Hematopoietic multipotent progenitor cell treated with erythropoietin and hydrocortisone succinate and interleukin-3 and kit ligand, for 15 days (in vitro differentiated cells): ENCODE data around the gene EPB41L2.

ENCODE experiments used
- DNase-seq: peaks from one replicate; pipeline ENCODE4 v3.0.0-alpha.2; 2015; ENCODE audit warnings: low spot score

EPB41L2 gene

GRCh38 chr6:131061751-131062119, 1.3 kb downstream of the EPB41L2 start:
- DNase-seq, result no peak

- DNase-seq, result no peak
These were observed 1.8 kb downstream of the EPB41L2 start for GRCh38 chr6:131061041-131061750.

DNA sequence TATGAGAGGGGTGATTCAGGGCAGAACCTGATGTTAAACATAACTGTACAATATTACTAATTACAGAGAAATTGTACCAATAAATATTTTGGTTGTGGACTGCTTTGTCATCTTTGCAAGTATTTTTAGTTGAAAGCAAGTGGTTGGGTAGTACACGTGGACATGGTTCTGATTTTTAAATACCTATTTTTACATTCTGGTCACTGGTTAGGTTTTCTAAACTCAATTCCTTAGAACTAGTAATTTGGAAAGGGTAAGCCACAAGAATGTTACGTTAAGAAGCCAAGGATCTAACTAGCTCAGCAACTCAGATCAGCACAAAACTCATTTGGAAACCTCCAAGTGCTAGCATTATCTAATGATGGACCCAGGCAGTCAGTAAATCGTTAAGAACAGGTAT, 2.7 kb downstream of the EPB41L2 start:
- no peak for DNase-seq

DNA sequence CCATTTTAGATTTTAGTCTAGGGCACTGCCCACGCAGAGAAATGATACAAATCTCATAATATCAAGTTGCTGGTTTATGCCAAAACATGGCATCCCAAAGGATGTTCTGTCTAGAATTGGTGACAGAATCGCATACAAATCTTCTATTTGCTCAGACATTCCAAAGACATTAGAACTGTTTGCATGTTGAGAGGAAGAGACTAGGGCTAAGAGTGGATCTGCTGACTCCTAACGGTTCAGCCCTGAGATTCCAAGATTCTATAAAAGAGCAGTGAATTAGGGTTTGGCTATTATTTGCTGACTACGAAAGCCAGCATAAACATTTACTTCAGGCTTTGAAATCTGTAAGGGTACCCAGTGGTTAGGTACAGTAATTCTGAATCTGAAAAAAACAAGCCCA, 3.6 kb downstream of the EPB41L2 start:
- no peak for DNase-seq

GRCh38 chr6:131058236-131058635, 4.8 kb downstream of the EPB41L2 start:
- no peak for DNase-seq

DNA sequence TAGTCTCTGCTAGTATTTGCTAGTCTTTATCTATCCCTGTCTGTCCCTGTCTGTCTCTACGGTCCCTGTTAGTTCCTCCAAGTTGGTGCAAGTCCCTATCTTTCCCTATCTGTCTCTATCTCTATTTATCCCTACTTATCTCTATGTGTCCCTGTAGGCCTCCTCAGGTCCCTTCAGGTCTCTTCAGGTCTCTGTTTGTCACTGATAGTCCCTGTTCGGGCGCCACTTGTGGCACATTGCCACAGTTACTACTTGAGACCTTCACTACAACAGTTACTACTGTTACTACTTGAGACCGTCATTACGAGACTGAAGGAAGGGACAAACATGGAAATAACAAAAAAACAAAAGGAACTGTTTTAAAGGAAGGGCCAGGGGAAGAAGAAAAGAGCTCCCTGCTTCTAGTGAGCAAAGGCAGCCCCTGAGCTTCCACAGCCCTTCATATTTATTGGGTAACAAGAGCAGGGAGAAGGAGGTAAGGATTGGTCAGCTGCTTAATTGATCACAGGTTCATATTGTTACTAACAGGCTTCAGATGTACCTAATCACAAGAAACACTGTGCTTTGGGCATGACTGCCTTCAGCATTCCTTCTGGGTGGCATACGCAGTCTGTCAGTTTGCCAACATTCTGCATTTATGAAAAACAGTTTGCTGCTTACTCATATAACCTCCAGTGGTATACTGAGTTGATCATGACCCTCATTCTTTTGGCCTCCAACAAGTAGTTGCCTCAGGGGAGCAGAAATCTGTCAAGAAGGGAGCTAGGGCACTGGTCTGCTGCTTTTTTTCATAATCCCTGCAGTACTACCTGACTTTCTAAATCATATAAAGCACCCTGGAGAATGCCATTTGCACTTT, 8.4 kb downstream of the EPB41L2 start:
- DNase-seq, result no peak

GRCh38 chr6:131053546-131054240, 9.4 kb downstream of the EPB41L2 start:
- DNase-seq, result no peak

GRCh38 chr6:131052181-131052580, 10.9 kb downstream of the EPB41L2 start:
- DNase-seq, result no peak

DNA sequence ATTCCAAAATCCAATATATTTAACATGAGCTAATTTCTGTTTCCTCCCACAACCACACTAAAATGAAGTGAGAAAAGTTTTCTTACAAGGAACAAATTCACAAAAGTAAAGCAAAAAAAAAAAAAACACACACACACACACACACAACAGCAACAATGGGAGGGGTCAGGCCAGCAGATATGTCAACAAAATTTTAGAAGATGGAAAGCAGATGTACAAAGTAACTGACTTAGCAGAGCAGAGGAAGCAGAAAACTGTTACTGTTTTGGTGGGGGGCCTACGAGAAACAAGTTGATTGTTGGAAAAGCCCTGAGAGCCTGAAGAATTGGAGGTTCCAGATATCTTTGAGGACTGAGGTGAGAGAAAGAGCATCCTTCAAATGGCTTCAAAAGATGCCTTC, 11.7 kb downstream of the EPB41L2 start:
- no peak for DNase-seq

- DNase-seq, result no peak
These were observed 13.4 kb downstream of the EPB41L2 start for GRCh38 chr6:131049608-131050007.

DNA sequence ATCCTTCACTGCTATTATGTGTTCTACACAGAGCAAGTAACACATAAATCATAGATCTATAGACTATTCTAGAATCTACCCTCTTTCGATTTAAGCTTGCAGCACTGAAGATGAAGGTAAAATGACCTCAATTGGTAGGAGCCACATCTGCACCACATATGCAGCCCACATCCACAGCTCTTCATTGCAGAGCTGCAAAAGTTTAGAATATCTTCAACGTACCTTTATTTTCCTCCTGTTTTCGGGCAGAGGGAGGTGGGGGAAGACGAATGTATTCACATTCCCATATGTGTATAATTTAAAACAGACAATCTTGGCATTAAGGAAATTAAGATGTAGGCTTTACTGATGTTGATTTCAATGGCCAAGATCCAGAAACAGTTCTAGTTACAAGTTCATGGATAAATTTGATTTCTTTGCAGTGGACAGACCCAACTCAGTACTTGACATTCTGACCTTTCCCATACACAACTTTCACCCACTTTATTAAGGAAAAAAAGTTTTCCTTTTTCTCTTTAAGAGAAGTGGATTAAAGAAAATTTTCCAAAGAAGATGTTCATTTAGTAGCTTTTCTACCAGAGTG, 14.0 kb downstream of the EPB41L2 start:
- DNase-seq, result no peak

- DNase-seq, result no peak
These were observed 14.6 kb downstream of the EPB41L2 start for GRCh38 chr6:131048459-131048858.

- no peak for DNase-seq
These were observed 17.9 kb downstream of the EPB41L2 start for GRCh38 chr6:131045139-131045538.

- DNase-seq, result no peak
These were observed 19.1 kb downstream of the EPB41L2 start for GRCh38 chr6:131043902-131044447.

DNA sequence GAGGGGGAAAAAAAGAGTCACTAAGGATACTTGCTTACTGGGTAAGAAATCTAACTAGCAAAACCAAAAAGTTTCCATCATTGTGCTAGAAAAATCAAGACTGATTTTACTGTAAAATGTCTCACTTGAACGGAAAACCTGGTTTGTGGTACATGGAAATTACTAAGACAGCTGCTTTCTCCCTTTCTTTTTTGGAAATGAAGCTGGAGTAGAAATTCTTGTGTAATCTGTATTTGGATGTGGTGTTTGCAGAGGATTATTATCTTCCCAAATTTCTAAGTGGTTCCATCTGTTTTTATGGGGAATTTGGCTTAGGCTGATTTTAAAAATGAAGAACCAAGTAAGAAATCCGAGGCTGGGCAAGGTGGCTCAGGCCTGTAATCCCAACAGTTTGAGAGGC, 20.4 kb downstream of the EPB41L2 start:
- no peak for DNase-seq

DNA sequence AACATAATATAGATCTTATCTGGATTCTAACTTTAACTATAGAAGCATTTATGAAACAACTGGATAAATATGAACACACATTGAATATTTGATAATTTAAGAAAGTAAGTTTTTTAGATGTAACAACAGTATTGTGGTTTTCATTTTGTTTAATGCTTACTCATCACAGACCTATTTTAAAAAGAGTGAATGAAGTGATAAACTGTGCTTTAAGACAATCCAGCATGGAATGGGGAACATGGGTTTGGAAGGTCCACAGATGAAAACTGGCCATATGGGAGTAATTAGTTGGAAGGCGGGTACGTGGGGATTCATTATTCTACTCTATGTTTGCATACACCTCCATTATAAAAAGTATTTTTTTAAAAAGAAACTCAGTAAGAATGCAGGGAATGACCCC, 21.2 kb downstream of the EPB41L2 start:
- DNase-seq, result no peak

DNA sequence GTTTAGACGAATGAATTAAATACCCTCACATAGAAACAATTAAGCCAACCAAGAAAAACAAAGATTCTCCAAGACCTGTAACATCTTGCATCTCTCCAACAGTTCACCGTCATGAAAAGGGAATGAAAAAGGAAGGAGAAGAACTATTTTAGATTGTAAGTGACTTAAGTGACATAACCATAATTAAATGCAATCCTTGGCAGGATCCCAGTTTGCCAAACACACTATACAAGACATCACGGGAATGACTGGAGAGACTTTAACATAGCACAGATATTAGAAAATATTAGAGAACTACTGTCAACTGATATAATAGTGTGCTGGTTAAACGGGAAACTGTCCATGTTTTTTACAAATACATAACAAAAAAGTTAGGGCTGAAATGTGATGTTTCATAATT, 22.2 kb downstream of the EPB41L2 start:
- DNase-seq, result no peak

- no peak for DNase-seq
These were observed 23.7 kb downstream of the EPB41L2 start for GRCh38 chr6:131039345-131039680.

DNA sequence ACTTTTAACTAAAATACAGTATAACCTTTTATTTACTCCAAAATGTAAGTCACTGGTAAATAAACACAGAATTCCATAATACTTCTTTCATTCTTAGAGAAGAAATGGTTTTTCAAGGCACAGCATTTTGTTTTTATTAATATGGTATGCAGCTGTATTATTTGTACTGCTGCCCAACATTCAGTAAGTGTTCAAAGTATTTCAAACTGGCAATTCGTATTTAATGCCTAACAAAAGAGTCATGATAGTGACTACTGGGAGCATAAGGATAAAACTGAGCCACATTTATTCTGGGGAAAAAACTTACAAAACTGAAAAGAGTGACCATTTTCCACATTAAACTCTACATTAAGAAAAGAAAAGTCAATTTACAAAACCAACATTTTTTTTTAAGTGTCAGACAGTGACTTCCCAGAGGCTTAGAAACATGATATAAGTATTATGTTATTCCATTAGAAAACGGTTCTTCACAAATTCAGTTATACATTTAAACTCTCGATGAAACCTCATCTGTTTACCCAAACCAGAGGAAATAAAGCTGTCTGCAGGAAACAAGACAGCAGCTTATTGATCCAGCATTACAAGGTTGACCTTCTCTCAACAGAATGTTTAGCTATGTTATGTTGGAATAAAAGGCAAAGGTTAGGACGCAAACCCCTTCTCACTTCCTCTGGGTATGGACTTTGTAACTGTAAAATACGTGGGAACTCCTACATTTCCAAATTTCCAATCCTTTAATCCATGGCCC, 24.3 kb downstream of the EPB41L2 start:
- no peak for DNase-seq

GRCh38 chr6:131037194-131037897, 25.7 kb downstream of the EPB41L2 start:
- DNase-seq, result no peak

GRCh38 chr6:131036601-131037000, 26.4 kb downstream of the EPB41L2 start:
- DNase-seq, result no peak
